GM06990 (cell line): ENCODE results near the gene INTS6L.

Source experiments
- DNase-seq: peaks from one replicate; pipeline ENCODE4 v3.0.0-alpha.2; 2011; ENCODE audit not compliant: insufficient read length; ENCODE audit errors: extremely low read depth
- H3K27me3 ChIP-seq: replicated peaks from 2 replicates; pipeline ENCODE4 v1.6.0; 2011; ENCODE audit warnings: low read length; ENCODE audit not compliant: control insufficient read depth, insufficient read depth
- H3K36me3 ChIP-seq: 2 replicates; pipeline ENCODE4 v1.5.1; 2011; ENCODE audit warnings: low read length; ENCODE audit not compliant: control insufficient read depth, insufficient read depth
- H3K4me3 ChIP-seq: replicated peaks from 2 replicates; pipeline ENCODE4 v1.5.1; 2011; ENCODE audit warnings: low read depth, mild to moderate bottlenecking, control low read depth, low read length
- TF ChIP-seq, protein P1 (sequence below): IDR thresholded peaks from 2 replicates; pipeline ENCODE4 v1.5.1; 2011; ENCODE audit warnings: low read length, control low read depth, mild to moderate bottlenecking, inconsistent platforms; ENCODE audit not compliant: insufficient read depth, poor library complexity, severe bottlenecking

Gene INTS6L

DNA sequence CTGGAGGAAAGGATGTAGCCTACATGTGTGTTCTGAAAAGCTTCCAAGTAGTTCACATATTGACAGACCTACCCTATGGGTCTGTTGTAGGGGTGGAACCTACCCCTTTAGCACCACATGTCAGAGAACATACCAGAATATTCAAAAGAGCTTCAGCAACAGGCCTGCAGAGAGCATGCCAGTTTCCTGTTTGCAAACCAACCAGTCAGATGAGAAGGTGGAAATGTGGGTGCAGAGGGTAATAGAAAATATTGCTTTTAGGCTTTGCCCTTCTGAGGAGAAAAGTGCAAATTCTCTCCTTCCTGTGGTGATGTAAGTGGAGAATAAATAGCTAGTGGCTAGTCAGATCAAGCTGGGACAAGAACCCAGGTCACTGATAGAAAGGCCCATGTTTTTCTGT, 16.4 kb downstream of the INTS6L start:
- TF ChIP-seq, protein P1, sequence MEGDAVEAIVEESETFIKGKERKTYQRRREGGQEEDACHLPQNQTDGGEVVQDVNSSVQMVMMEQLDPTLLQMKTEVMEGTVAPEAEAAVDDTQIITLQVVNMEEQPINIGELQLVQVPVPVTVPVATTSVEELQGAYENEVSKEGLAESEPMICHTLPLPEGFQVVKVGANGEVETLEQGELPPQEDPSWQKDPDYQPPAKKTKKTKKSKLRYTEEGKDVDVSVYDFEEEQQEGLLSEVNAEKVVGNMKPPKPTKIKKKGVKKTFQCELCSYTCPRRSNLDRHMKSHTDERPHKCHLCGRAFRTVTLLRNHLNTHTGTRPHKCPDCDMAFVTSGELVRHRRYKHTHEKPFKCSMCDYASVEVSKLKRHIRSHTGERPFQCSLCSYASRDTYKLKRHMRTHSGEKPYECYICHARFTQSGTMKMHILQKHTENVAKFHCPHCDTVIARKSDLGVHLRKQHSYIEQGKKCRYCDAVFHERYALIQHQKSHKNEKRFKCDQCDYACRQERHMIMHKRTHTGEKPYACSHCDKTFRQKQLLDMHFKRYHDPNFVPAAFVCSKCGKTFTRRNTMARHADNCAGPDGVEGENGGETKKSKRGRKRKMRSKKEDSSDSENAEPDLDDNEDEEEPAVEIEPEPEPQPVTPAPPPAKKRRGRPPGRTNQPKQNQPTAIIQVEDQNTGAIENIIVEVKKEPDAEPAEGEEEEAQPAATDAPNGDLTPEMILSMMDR: no peak
- Histone ChIP-seq H3K4me3 (no peak overlapping the region), H3K36me3 (no peaks in the 10 kb centered on the region), H3K27me3 (no peaks in the 10 kb centered on the region)
- DNase-seq: no peak

- no peaks in the 10 kb centered on the region for H3K27me3 ChIP-seq
- TF ChIP-seq, protein P1: no peak
- no peaks in the 10 kb centered on the region for H3K36me3 ChIP-seq
- DNase-seq: no peak
- H3K4me3 ChIP-seq: no peak overlapping the region
Observed at GRCh38 chrX:135541351-135541750, 20.9 kb downstream of the INTS6L start.

GRCh38 chrX:135543172-135543571, 22.7 kb downstream of the INTS6L start:
- no peaks in the 10 kb centered on the region for H3K27me3 ChIP-seq
- DNase-seq: no peak
- H3K36me3 ChIP-seq: no peaks in the 10 kb centered on the region
- TF ChIP-seq, protein P1: no peak
- H3K4me3 ChIP-seq: no peak overlapping the region

DNA sequence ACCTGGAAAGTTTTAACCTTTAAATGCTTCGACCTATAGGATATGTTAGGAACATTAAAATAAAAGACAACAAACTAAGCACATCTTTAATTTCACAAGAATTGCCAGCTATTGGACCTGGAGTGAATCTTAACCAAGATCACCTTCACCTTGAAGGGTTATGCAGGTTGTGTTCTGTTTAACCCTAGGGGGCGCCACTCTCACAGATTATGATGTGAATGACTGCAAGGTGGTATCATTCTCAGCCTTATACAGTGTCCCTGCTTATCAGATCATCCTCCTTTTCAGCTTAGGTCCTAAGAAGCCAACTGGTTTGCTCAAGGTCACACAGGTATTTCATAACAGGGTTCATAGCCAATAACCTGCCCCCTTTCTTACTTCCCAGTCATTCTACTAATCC, 23.5 kb downstream of the INTS6L start:
- H3K4me3 ChIP-seq: no peak overlapping the region
- no peaks in the 10 kb centered on the region for H3K27me3 ChIP-seq
- TF ChIP-seq, protein P1: peak; percentile 59
- no peaks in the 10 kb centered on the region for H3K36me3 ChIP-seq
- no peak for DNase-seq

- DNase-seq: no peak
- Histone ChIP-seq H3K4me3 (no peak overlapping the region), H3K36me3 (no peaks in the 10 kb centered on the region), H3K27me3 (no peaks in the 10 kb centered on the region)
- TF ChIP-seq, protein P1: no peak
Observed at GRCh38 chrX:135544338-135544948, 24.0 kb downstream of the INTS6L start.

- DNase-seq: no peak
- Histone ChIP-seq H3K36me3 (no peaks in the 10 kb centered on the region; the same call in 1 of the 2 replicates), H3K4me3 (no peak overlapping the region), H3K27me3 (no peaks in the 10 kb centered on the region)
- TF ChIP-seq, protein P1: no peak
Observed at GRCh38 chrX:135547767-135548166, 27.3 kb downstream of the INTS6L start.
